HepG2 (cell line): ENCODE measurements around the gene ACTR1B. TPM values are rescaled to one million over a fixed set of nuclear protein-coding genes. Genes with fewer than 3 reads are reported as not detected.

Source experiments
- AGO1 ChIP-seq: fragments of 200-400 bp; formaldehyde crosslinking; IDR thresholded peaks from 2 replicates; pipeline ENCODE4 v1.6.1; 2017; ENCODE audit warnings: mild to moderate bottlenecking, low read depth, low read length, moderate library complexity; ENCODE audit not compliant: poor library complexity, severe bottlenecking
- ARID4A ChIP-seq: sonication (generic); formaldehyde crosslinking; IDR thresholded peaks from 2 replicates; pipeline ENCODE4 v1.5.0; 2020; ENCODE audit warnings: mild to moderate bottlenecking, missing genetic modification reagents, borderline replicate concordance
- ATAD3A ChIP-seq: sonication (generic); formaldehyde crosslinking; IDR thresholded peaks from 2 replicates; pipeline ENCODE4 v1.4.0; 2020; ENCODE audit warnings: missing genetic modification reagents
- CERS6 ChIP-seq: sonication (generic); formaldehyde crosslinking; IDR thresholded peaks from 2 replicates; pipeline ENCODE4 v1.5.0; 2020; ENCODE audit warnings: missing genetic modification reagents
- E2F5 ChIP-seq: sonication (generic); formaldehyde crosslinking; conservative IDR thresholded peaks from 2 replicates; pipeline ENCODE4 v1.4.0; 2020; ENCODE audit warnings: missing genetic modification reagents
- FOXK2 ChIP-seq: fragments of 450-650 bp; IDR thresholded peaks from 2 replicates; pipeline ENCODE4 v1.6.1; 2016
- GATA4 ChIP-seq: sonication (generic); IDR thresholded peaks from 2 replicates; pipeline ENCODE4 v1.6.1; 2016; ENCODE audit warnings: antibody characterized with exemption, low read depth, borderline replicate concordance
- HOXA3 ChIP-seq: sonication (generic); formaldehyde crosslinking; IDR thresholded peaks from 2 replicates; pipeline ENCODE4 v1.5.0; 2020; ENCODE audit warnings: missing genetic modification reagents
- KAT2B ChIP-seq: fragments of 150-350 bp; IDR thresholded peaks from 2 replicates; pipeline ENCODE4 v1.6.1; 2014; ENCODE audit warnings: low read depth, low read length, borderline replicate concordance
- SALL2 ChIP-seq: sonication (generic); formaldehyde crosslinking; IDR thresholded peaks from 2 replicates; pipeline ENCODE4 v1.8.1; 2023; ENCODE audit warnings: mild to moderate bottlenecking, missing genetic modification reagents, inconsistent platforms
- SCMH1 ChIP-seq: sonication (generic); formaldehyde crosslinking; IDR thresholded peaks from 2 replicates; pipeline ENCODE4 v1.9.0; 2021; ENCODE audit warnings: missing genetic modification reagents, mild to moderate bottlenecking, borderline replicate concordance
- ZFY ChIP-seq: sonication (generic); formaldehyde crosslinking; IDR thresholded peaks from 2 replicates; pipeline ENCODE4 v1.4.0; 2020; ENCODE audit warnings: missing genetic modification reagents
- polyA plus RNA-seq, 8 experiments: library from polyadenylated mRNA; depleted of rRNA in 3 of 8; stranded (reverse) in 7 of 8; unstranded in 1 of 8; fragments of >200 nt; fragmentation: Illumina TruSeq in 4 of 8; extraction: Trizol in 4 of 8; gene quantifications; 2 replicates each; pipeline versions ENCODE4 v1.2.1 to v1.2.3, GENCODE V29; 2011 to 2016; ENCODE audit warnings: low read depth in 4 of 8, missing spikeins in 1 of 8, mixed read lengths in 1 of 8; ENCODE audit not compliant: insufficient read depth in 1 of 8
- total RNA-seq, 5 experiments: library from RNA; depleted of rRNA; stranded (reverse); fragments of >200 nt; fragmentation: Illumina TruSeq; extraction: Trizol; gene quantifications; 2 replicates each; pipeline ENCODE4 v1.2.3, GENCODE V29; 2016; ENCODE audit warnings: low read depth in 1 of 5
- TF ChIP-seq, protein P1 (sequence below): IDR thresholded peaks from 2 replicates; pipeline ENCODE4 v1.6.1; 2016; ENCODE audit warnings: missing biosample characterization, missing genetic modification reagents, low read depth
- TF ChIP-seq, protein P2 (sequence below): sonication (generic); formaldehyde crosslinking; conservative IDR thresholded peaks from 2 replicates; pipeline ENCODE4 v1.8.0; 2022; ENCODE audit warnings: mild to moderate bottlenecking, moderate library complexity, missing genetic modification reagents
- TF ChIP-seq, protein P3 (sequence below): fragments of 450-650 bp; IDR thresholded peaks from 2 replicates; pipeline ENCODE4 v1.6.1; 2017; ENCODE audit warnings: mild to moderate bottlenecking

Gene ACTR1B
- total and polyA plus RNA-seq, 2 of the 13 experiments (the other 11 are each of a cell fraction or from before 2014, with no cell fraction given), result 61.7 to 76.7 TPM

- TF ChIP-seq, protein P1, sequence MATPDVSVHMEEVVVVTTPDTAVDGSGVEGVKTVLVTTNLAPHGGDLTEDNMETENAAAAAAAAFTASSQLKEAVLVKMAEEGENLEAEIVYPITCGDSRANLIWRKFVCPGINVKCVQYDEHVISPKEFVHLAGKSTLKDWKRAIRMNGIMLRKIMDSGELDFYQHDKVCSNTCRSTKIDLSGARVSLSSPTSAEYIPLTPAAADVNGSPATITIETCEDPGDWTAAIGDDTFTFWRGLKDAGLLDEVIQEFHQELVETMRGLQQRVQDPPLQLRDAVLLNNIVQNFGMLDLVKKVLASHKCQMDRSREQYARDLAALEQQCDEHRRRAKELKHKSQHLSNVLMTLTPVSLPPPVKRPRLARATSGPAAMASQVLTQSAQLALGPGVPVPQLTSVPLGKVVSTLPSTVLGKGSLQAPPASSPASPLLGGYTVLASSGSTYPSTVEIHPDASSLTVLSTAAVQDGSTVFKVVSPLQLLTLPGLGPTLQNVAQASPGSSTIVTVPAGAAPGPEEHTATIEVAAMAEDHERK (CRISPR knock-in tag), result no peak
- TF ChIP-seq FOXK2, result no peak
- no peak for TF ChIP-seq KAT2B
- TF ChIP-seq ATAD3A (CRISPR knock-in tag), result no peak
- TF ChIP-seq SCMH1 (CRISPR knock-in tag), result no peak
- peak; percentile 67 for TF ChIP-seq CERS6 (CRISPR knock-in tag)
- TF ChIP-seq ARID4A, result peak; percentile 96
- peak; percentile 92 for TF ChIP-seq SALL2 (CRISPR knock-in tag)
- TF ChIP-seq, protein P2, sequence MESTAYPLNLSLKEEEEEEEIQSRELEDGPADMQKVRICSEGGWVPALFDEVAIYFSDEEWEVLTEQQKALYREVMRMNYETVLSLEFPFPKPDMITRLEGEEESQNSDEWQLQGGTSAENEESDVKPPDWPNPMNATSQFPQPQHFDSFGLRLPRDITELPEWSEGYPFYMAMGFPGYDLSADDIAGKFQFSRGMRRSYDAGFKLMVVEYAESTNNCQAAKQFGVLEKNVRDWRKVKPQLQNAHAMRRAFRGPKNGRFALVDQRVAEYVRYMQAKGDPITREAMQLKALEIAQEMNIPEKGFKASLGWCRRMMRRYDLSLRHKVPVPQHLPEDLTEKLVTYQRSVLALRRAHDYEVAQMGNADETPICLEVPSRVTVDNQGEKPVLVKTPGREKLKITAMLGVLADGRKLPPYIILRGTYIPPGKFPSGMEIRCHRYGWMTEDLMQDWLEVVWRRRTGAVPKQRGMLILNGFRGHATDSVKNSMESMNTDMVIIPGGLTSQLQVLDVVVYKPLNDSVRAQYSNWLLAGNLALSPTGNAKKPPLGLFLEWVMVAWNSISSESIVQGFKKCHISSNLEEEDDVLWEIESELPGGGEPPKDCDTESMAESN, result peak; percentile 82
- peak; percentile 85 for TF ChIP-seq AGO1
- TF ChIP-seq GATA4, result no peak; the same call in 1 of the 2 replicates
- peak; percentile 79 for TF ChIP-seq HOXA3
- TF ChIP-seq ZFY, result peak; percentile 99
- TF ChIP-seq, protein P3, sequence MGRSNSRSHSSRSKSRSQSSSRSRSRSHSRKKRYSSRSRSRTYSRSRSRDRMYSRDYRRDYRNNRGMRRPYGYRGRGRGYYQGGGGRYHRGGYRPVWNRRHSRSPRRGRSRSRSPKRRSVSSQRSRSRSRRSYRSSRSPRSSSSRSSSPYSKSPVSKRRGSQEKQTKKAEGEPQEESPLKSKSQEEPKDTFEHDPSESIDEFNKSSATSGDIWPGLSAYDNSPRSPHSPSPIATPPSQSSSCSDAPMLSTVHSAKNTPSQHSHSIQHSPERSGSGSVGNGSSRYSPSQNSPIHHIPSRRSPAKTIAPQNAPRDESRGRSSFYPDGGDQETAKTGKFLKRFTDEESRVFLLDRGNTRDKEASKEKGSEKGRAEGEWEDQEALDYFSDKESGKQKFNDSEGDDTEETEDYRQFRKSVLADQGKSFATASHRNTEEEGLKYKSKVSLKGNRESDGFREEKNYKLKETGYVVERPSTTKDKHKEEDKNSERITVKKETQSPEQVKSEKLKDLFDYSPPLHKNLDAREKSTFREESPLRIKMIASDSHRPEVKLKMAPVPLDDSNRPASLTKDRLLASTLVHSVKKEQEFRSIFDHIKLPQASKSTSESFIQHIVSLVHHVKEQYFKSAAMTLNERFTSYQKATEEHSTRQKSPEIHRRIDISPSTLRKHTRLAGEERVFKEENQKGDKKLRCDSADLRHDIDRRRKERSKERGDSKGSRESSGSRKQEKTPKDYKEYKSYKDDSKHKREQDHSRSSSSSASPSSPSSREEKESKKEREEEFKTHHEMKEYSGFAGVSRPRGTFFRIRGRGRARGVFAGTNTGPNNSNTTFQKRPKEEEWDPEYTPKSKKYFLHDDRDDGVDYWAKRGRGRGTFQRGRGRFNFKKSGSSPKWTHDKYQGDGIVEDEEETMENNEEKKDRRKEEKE, result no peak
- 0 out of 2 replicates have a peak, but pooled peaks have one; percentile 22 for TF ChIP-seq E2F5 (CRISPR knock-in tag)
These were observed 17.9 kb downstream of the ACTR1B start, which contains the start of gene COX5B (continued) for GRCh38 chr2:97645695-97646629.
